ENCODE measurements around the gene AFAP1.

GRCh38 chr4:7756071-7756470 lies 183.6 kb downstream of the AFAP1 start:
- TF ChIP-seq YY1 (IDR thresholded peaks at IDR 0.05; ENCODE audit: insufficient read depth, insufficient read length) = no peak
- TF ChIP-seq SUZ12 (IDR thresholded peaks at IDR 0.05; ENCODE audit: extremely low read depth, insufficient read depth, insufficient read length) = no peak
